ENCODE results near the gene SPAG16. TPM values are rescaled to one million over a fixed set of nuclear protein-coding genes. Genes with fewer than 3 reads are reported as not detected.

The SPAG16 gene
- total and polyA plus RNA-seq, 10 donors, result 9.0 to 19.7 (median 12.2) TPM

DNA sequence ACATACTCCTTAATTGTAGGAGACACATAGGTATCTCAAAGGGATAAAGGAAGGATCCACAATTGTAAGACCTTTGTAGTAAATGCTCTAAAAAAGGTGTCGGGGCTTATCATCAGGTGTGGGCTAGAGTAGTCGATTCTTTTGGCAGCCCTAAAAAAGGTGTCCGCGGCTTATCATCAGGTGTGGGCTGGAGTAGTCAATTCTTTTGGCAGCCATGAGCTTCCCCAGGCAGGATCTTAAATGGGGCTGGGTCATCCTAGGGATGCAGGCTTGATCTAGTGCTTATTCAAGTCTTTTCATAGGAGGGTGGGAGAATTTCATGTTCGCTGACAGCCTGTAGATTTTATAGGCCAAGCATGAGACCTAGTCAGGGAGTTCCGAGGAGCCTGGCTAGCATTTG is 720.2 kb downstream of the SPAG16 start:
- no peak for DNase-seq
- Histone ChIP-seq H3K4me1 (no peaks in the 10 kb centered on the region), H3K4me3 (no peak overlapping the region), H3K9me3 (peaks cover 0 to 12% (median 0%) of the 10 kb centered on the region in 8 donors), H3K36me3 (no peaks in the 10 kb centered on the region), H3K27me3 (replicated peaks in 1 of 7) (no peaks in the 10 kb centered on the region), H3K27ac (no peak overlapping the region)
- intact Hi-C loops (cut with DNase I; ENCODE audit: low total_unique reads), result no loop called here
- WGBS, 5 donors, result 92 to 96% (median 94%) methylated on average over 6 of the region's 6 CpGs
- TF ChIP-seq POLR2A (IDR thresholded peaks at IDR 0.05), result no peak
- TF ChIP-seq, protein P1, sequence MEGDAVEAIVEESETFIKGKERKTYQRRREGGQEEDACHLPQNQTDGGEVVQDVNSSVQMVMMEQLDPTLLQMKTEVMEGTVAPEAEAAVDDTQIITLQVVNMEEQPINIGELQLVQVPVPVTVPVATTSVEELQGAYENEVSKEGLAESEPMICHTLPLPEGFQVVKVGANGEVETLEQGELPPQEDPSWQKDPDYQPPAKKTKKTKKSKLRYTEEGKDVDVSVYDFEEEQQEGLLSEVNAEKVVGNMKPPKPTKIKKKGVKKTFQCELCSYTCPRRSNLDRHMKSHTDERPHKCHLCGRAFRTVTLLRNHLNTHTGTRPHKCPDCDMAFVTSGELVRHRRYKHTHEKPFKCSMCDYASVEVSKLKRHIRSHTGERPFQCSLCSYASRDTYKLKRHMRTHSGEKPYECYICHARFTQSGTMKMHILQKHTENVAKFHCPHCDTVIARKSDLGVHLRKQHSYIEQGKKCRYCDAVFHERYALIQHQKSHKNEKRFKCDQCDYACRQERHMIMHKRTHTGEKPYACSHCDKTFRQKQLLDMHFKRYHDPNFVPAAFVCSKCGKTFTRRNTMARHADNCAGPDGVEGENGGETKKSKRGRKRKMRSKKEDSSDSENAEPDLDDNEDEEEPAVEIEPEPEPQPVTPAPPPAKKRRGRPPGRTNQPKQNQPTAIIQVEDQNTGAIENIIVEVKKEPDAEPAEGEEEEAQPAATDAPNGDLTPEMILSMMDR (IDR thresholded peaks at IDR 0.05 in 8 of 11, conservative IDR thresholded peaks at IDR 0.05 in 3 of 11), result no peak
- TF ChIP-seq POLR2AphosphoS5 (IDR thresholded peaks at IDR 0.05), result no peak

DNA sequence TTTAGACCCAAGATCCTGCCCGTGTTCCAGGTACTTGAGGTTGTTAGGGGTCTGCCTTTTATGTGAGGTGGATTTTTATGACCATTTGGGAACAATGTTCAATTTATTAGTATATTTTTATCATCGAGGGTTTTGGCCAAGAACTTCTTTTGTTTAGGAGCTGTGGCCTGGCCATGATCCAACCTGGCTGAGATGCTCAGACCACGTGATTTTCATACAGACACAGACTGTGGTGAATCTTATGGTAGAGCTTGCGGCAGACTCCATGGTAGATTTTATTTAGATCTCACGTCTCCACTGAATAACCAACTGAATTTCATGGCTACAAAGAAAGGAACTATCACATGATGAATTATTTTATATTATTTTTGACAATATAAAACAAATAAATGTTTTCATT is 721.1 kb downstream of the SPAG16 start:
- no peaks in the 10 kb centered on the region for H3K27me3 ChIP-seq (replicated peaks in 1 of 7)
- DNase-seq, result no peak
- no peaks in the 10 kb centered on the region for H3K36me3 ChIP-seq
- 59 to 78% (median 65%) methylated on average over 5 of the region's 5 CpGs for WGBS, 5 donors
- no peak overlapping the region for H3K27ac ChIP-seq
- no peak overlapping the region for H3K4me3 ChIP-seq
- intact Hi-C loops (cut with DNase I; ENCODE audit: low total_unique reads), result no loop called here
- peaks cover 0 to 9% (median 0%) of the 10 kb centered on the region in 8 donors for H3K9me3 ChIP-seq
- no peak for TF ChIP-seq POLR2AphosphoS5 (IDR thresholded peaks at IDR 0.05)
- no peak for TF ChIP-seq POLR2A (IDR thresholded peaks at IDR 0.05)
- TF ChIP-seq, protein P1 (IDR thresholded peaks at IDR 0.05 in 8 of 11, conservative IDR thresholded peaks at IDR 0.05 in 3 of 11), result no peak
- no peaks in the 10 kb centered on the region for H3K4me1 ChIP-seq

DNA sequence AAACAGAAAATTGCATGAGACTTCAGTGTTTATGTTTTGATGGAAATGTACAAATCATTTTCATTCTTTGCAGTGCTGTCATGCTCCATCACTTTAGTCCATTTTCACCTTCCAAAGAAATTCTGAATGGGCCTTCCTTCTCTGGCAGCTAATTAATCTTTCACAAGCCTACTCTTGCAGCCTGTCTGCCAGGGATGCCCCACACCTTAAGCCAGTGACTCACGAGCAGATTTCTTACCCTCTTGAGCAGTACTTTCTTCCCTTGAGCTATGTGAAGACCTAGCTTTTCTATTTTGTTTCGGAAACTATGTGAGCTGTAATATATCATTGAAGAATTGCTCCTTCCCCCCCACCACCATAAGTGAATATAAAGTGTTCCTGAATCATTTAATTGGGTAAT is 722.3 kb downstream of the SPAG16 start:
- WGBS, 5 donors, result 58 to 70% (median 64%) methylated on average over 2 of the region's 2 CpGs
- TF ChIP-seq, protein P1 (IDR thresholded peaks at IDR 0.05 in 8 of 11, conservative IDR thresholded peaks at IDR 0.05 in 3 of 11), result no peak
- TF ChIP-seq POLR2AphosphoS5 (IDR thresholded peaks at IDR 0.05), result no peak
- intact Hi-C loops (cut with DNase I; ENCODE audit: low total_unique reads), result no loop called here
- no peaks in the 10 kb centered on the region for H3K36me3 ChIP-seq
- H3K4me1 ChIP-seq, result no peaks in the 10 kb centered on the region
- no peak for DNase-seq
- no peak overlapping the region for H3K27ac ChIP-seq
- H3K27me3 ChIP-seq (replicated peaks in 1 of 7), result no peaks in the 10 kb centered on the region
- no peak overlapping the region for H3K4me3 ChIP-seq
- peaks cover 0 to 9% (median 0%) of the 10 kb centered on the region in 8 donors for H3K9me3 ChIP-seq

DNA sequence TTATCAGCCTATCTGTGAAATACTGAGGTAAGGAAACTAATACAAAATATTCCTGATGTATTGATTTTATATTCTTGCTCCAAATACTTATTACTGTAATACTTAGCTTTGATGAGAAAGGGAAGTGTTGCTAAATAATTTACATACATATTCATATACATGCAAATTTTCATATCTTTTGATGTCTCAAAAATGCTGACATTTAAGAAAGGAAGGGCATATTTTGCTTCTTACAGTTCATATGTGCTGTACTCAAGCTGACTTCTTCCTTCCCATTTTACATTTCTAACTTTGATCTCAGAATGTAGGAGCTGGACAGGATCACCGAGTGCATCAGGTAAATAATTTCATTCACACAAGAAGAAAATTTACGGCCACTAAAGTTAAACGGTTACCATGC is 727.4 kb downstream of the SPAG16 start:
- intact Hi-C loops (cut with DNase I; ENCODE audit: low total_unique reads), result no loop called here
- Histone ChIP-seq H3K27me3 (replicated peaks in 1 of 7) (no peaks in the 10 kb centered on the region), H3K9me3 (peaks cover 0 to 9% (median 0%) of the 10 kb centered on the region in 8 donors), H3K27ac (no peak overlapping the region), H3K36me3 (no peaks in the 10 kb centered on the region), H3K4me1 (no peaks in the 10 kb centered on the region), H3K4me3 (no peak overlapping the region)
- TF ChIP-seq, protein P1 (IDR thresholded peaks at IDR 0.05 in 8 of 11, conservative IDR thresholded peaks at IDR 0.05 in 3 of 11), result no peak
- TF ChIP-seq POLR2AphosphoS5 (IDR thresholded peaks at IDR 0.05) (no peak), POLR2A (IDR thresholded peaks at IDR 0.05) (no peak)
- DNase-seq, result no peak
- WGBS, 5 donors, result 78 to 84% (median 80%) methylated on average over 3 of the region's 3 CpGs

All from spleen (tissue), 11 donors.